ENCODE results near the gene ERBB4. TPM values are rescaled to one million over a fixed set of nuclear protein-coding genes. Genes with fewer than 3 reads are reported as not detected.
A peak's percentile ranks its signal among the peaks of the same experiment; 100 is the strongest.

The ERBB4 gene
- total and polyA plus RNA-seq, 3 experiments from 2014 or later, result not detected

GRCh38 chr2:212097001-212097400, 441.6 kb downstream of the ERBB4 start:
- no peaks in the 10 kb centered on the region for H3K36me3 Mint-ChIP-seq
- no peak overlapping the region for H3K4me3 ChIP-seq (ENCODE audit: low read length)
- POLR2A ChIA-PET, result no interaction called here
- CTCF ChIA-PET, result no interaction called here
- DNase-seq, result no peak
- H3K4me1 Mint-ChIP-seq, result no peaks in the 10 kb centered on the region
- no peak overlapping the region for H3K27ac Mint-ChIP-seq
- H3K27me3 ChIP-seq (ENCODE audit: insufficient read depth, low read length, poor library complexity, severe bottlenecking), result no peaks in the 10 kb centered on the region
- H3K27me3 Mint-ChIP-seq, result no peaks in the 10 kb centered on the region
- no peaks in the 10 kb centered on the region for H3K36me3 ChIP-seq (ENCODE audit: insufficient read depth, low read length)
- peaks cover 0 to 7% (median 2%) of the 10 kb centered on the region in 5 donors for H3K9me3 Mint-ChIP-seq
- H3K27ac ChIP-seq (ENCODE audit: low read depth, low read length), result no peak overlapping the region
- no peak overlapping the region for H3K4me3 Mint-ChIP-seq
- no peaks in the 10 kb centered on the region for H3K9me3 ChIP-seq (ENCODE audit: low read length)
- no peaks in the 10 kb centered on the region for H3K4me1 ChIP-seq (ENCODE audit: insufficient read depth, low read length)

DNA sequence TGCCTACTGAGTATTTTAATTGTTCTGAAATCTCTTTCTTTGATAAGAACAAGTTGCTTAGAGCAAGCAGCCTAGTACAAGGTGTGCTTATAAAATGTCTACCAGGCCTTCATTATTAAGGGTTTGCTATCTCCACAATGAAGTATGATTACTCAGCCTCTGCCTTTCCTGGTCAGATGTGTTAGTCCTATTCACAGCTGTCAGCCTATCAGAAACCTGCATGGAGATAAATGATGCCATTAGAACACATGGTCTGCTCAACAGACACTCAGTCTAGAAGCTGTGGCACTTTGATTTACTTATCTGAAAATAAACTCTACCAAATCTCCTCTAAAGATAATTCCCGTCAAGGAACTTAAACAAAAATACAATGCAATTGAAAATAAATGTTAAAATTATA, 448.7 kb downstream of the ERBB4 start:
- no peak overlapping the region for H3K4me3 ChIP-seq (ENCODE audit: low read length)
- no peaks in the 10 kb centered on the region for H3K9me3 ChIP-seq (ENCODE audit: low read length)
- CTCF ChIA-PET, result no interaction called here
- POLR2A ChIA-PET, result no interaction called here
- no peaks in the 10 kb centered on the region for H3K27me3 Mint-ChIP-seq
- DNase-seq, result no peak
- no peak overlapping the region for H3K4me3 Mint-ChIP-seq
- H3K27me3 ChIP-seq (ENCODE audit: insufficient read depth, low read length, poor library complexity, severe bottlenecking), result no peaks in the 10 kb centered on the region
- no peak overlapping the region for H3K27ac Mint-ChIP-seq
- H3K36me3 ChIP-seq (ENCODE audit: insufficient read depth, low read length), result no peaks in the 10 kb centered on the region
- no peak overlapping the region for H3K27ac ChIP-seq (ENCODE audit: low read depth, low read length)
- H3K4me1 ChIP-seq (ENCODE audit: insufficient read depth, low read length), result no peaks in the 10 kb centered on the region
- H3K4me1 Mint-ChIP-seq, result no peaks in the 10 kb centered on the region
- H3K9me3 Mint-ChIP-seq, result peaks cover 0 to 16% (median 2%) of the 10 kb centered on the region in 5 donors
- H3K36me3 Mint-ChIP-seq, result no peaks in the 10 kb centered on the region

GRCh38 chr2:212088353-212088752, 450.2 kb downstream of the ERBB4 start:
- Mint-ChIP-seq H3K27me3 (no peaks in the 10 kb centered on the region), H3K36me3 (no peaks in the 10 kb centered on the region), H3K4me3 (no peak overlapping the region), H3K27ac (no peak overlapping the region), H3K4me1 (no peaks in the 10 kb centered on the region), H3K9me3 (peaks cover 0 to 22% (median 2%) of the 10 kb centered on the region in 5 donors)
- Histone ChIP-seq H3K4me3 (ENCODE audit: low read length) (no peak overlapping the region), H3K9me3 (ENCODE audit: low read length) (no peaks in the 10 kb centered on the region), H3K27me3 (ENCODE audit: insufficient read depth, low read length, poor library complexity, severe bottlenecking) (no peaks in the 10 kb centered on the region), H3K27ac (ENCODE audit: low read depth, low read length) (no peak overlapping the region), H3K4me1 (ENCODE audit: insufficient read depth, low read length) (no peaks in the 10 kb centered on the region), H3K36me3 (ENCODE audit: insufficient read depth, low read length) (no peaks in the 10 kb centered on the region)
- ChIA-PET CTCF (no interaction called here), POLR2A (no interaction called here)
- DNase-seq, result no peak

DNA sequence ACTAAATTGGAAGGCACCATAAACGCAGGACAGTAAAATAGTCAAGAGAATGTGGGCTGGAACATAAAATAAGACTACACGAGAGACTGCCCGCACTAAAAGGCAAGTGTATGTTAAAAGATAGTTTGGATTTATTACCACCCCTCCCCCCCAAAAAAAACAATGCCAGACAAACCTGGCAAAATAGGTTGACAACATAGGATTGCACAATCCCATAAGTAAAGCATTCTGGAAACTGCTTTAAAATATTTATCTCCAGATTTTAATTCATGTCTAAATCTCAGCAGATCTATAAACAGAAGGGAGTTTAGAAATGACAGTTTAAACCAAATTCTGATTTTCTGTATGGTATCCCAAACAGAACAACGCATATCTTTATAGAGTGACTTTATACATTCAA, 455.1 kb downstream of the ERBB4 start:
- H3K27ac Mint-ChIP-seq, result no peak overlapping the region
- ChIA-PET POLR2A (no interaction called here), CTCF (no interaction called here)
- Histone ChIP-seq H3K4me1 (ENCODE audit: insufficient read depth, low read length) (no peaks in the 10 kb centered on the region), H3K9me3 (ENCODE audit: low read length) (no peaks in the 10 kb centered on the region), H3K36me3 (ENCODE audit: insufficient read depth, low read length) (no peaks in the 10 kb centered on the region), H3K27me3 (ENCODE audit: insufficient read depth, low read length, poor library complexity, severe bottlenecking) (no peaks in the 10 kb centered on the region), H3K4me3 (ENCODE audit: low read length) (no peak overlapping the region), H3K27ac (ENCODE audit: low read depth, low read length) (no peak overlapping the region)
- peaks cover 0 to 28% (median 2%) of the 10 kb centered on the region in 5 donors for H3K9me3 Mint-ChIP-seq
- H3K4me3 Mint-ChIP-seq, result no peak overlapping the region
- no peaks in the 10 kb centered on the region for H3K4me1 Mint-ChIP-seq
- H3K36me3 Mint-ChIP-seq, result no peaks in the 10 kb centered on the region
- DNase-seq, result no peak
- H3K27me3 Mint-ChIP-seq, result no peaks in the 10 kb centered on the region

GRCh38 chr2:212078103-212078502, 460.5 kb downstream of the ERBB4 start:
- no peak for DNase-seq
- Histone ChIP-seq H3K9me3 (ENCODE audit: low read length) (no peaks in the 10 kb centered on the region), H3K36me3 (ENCODE audit: insufficient read depth, low read length) (no peaks in the 10 kb centered on the region), H3K4me1 (ENCODE audit: insufficient read depth, low read length) (no peaks in the 10 kb centered on the region), H3K27me3 (ENCODE audit: insufficient read depth, low read length, poor library complexity, severe bottlenecking) (no peaks in the 10 kb centered on the region), H3K4me3 (ENCODE audit: low read length) (no peak overlapping the region), H3K27ac (ENCODE audit: low read depth, low read length) (no peak overlapping the region)
- H3K27ac Mint-ChIP-seq, result no peak overlapping the region
- POLR2A ChIA-PET, result no interaction called here
- peaks cover 0 to 4% (median 0%) of the 10 kb centered on the region in 3 donors for H3K4me1 Mint-ChIP-seq
- CTCF ChIA-PET, result no interaction called here
- H3K9me3 Mint-ChIP-seq, result peaks cover 0 to 28% (median 5%) of the 10 kb centered on the region in 5 donors
- no peaks in the 10 kb centered on the region for H3K36me3 Mint-ChIP-seq
- no peaks in the 10 kb centered on the region for H3K27me3 Mint-ChIP-seq
- peak overlapping the region in 3 of 7 donors; percentile 6 to 42 (median 28) for H3K4me3 Mint-ChIP-seq

GRCh38 chr2:212076456-212076855, 462.1 kb downstream of the ERBB4 start:
- Histone ChIP-seq H3K4me3 (ENCODE audit: low read length) (no peak overlapping the region), H3K27me3 (ENCODE audit: insufficient read depth, low read length, poor library complexity, severe bottlenecking) (no peaks in the 10 kb centered on the region), H3K4me1 (ENCODE audit: insufficient read depth, low read length) (no peaks in the 10 kb centered on the region), H3K9me3 (ENCODE audit: low read length) (no peaks in the 10 kb centered on the region), H3K27ac (ENCODE audit: low read depth, low read length) (no peak overlapping the region), H3K36me3 (ENCODE audit: insufficient read depth, low read length) (no peaks in the 10 kb centered on the region)
- peaks cover 0 to 4% (median 0%) of the 10 kb centered on the region in 3 donors for H3K4me1 Mint-ChIP-seq
- H3K9me3 Mint-ChIP-seq, result peaks cover 0 to 21% (median 6%) of the 10 kb centered on the region in 5 donors
- H3K27me3 Mint-ChIP-seq, result no peaks in the 10 kb centered on the region
- H3K4me3 Mint-ChIP-seq, result no peak overlapping the region
- DNase-seq, result no peak
- H3K36me3 Mint-ChIP-seq, result no peaks in the 10 kb centered on the region
- H3K27ac Mint-ChIP-seq, result no peak overlapping the region
- ChIA-PET POLR2A (no interaction called here), CTCF (no interaction called here)

DNA sequence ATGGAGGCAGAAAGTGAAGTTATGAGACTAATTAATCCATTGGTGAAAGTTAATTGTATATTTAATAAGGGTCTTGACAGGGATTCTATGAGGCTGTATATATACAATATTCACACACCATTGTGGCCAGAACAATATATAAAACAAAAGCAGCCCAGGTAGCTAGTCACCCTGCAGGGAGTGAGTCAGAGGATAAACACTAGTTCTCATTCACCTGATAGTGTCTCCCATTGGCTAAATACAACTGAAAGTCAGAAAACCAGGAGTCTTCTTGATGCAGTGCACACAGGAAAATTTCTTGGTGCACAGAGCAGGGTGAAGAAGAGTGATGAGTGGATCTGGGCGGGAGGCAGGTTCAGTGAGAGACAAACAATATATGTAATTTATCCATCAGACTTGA, 465.2 kb downstream of the ERBB4 start:
- CTCF ChIA-PET, result no interaction called here

DNA sequence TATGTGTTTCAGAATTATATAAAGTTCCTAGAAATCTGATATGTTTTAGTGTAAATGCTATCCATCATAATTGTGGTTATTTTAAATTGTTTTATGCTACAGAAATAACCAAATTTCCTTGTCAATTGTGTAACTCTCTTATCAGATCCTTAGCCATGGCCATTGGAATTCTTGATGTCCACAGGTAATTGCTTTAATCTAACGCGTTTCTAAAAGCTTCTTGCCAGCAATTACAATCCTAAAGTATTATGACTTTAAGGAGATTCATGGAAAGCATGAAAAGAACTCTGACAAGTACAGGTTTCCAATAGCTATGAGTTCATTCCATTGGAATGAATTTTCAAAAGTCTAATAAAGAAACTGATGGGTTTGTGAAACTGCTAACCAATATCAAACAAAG, 472.1 kb downstream of the ERBB4 start:
- H3K4me1 Mint-ChIP-seq, result no peaks in the 10 kb centered on the region
- Histone ChIP-seq H3K27me3 (ENCODE audit: insufficient read depth, low read length, poor library complexity, severe bottlenecking) (no peaks in the 10 kb centered on the region), H3K4me1 (ENCODE audit: insufficient read depth, low read length) (no peaks in the 10 kb centered on the region), H3K4me3 (ENCODE audit: low read length) (no peak overlapping the region), H3K9me3 (ENCODE audit: low read length) (no peaks in the 10 kb centered on the region), H3K36me3 (ENCODE audit: insufficient read depth, low read length) (no peaks in the 10 kb centered on the region), H3K27ac (ENCODE audit: low read depth, low read length) (no peak overlapping the region)
- DNase-seq, result no peak
- POLR2A ChIA-PET, result no interaction called here
- H3K27me3 Mint-ChIP-seq, result peaks cover 0 to 1% of the 10 kb centered on the region in 2 donors
- H3K4me3 Mint-ChIP-seq, result no peak overlapping the region
- H3K36me3 Mint-ChIP-seq, result no peaks in the 10 kb centered on the region
- peaks cover 0 to 9% (median 0%) of the 10 kb centered on the region in 5 donors for H3K9me3 Mint-ChIP-seq
- CTCF ChIA-PET, result no interaction called here
- no peak overlapping the region for H3K27ac Mint-ChIP-seq

More for the DNA sequence above, 465.2 kb downstream of the ERBB4 start:
- no peaks in the 10 kb centered on the region for H3K36me3 Mint-ChIP-seq
- peaks cover 0 to 4% (median 0%) of the 10 kb centered on the region in 3 donors for H3K4me1 Mint-ChIP-seq
- no peaks in the 10 kb centered on the region for H3K27me3 ChIP-seq (ENCODE audit: insufficient read depth, low read length, poor library complexity, severe bottlenecking)
- no peak for DNase-seq
- no peaks in the 10 kb centered on the region for H3K9me3 ChIP-seq (ENCODE audit: low read length)
- no peaks in the 10 kb centered on the region for H3K36me3 ChIP-seq (ENCODE audit: insufficient read depth, low read length)
- no peak overlapping the region for H3K27ac ChIP-seq (ENCODE audit: low read depth, low read length)
- H3K27ac Mint-ChIP-seq, result no peak overlapping the region
- no peaks in the 10 kb centered on the region for H3K27me3 Mint-ChIP-seq
- no peak overlapping the region for H3K4me3 ChIP-seq (ENCODE audit: low read length)
- no peaks in the 10 kb centered on the region for H3K4me1 ChIP-seq (ENCODE audit: insufficient read depth, low read length)
- H3K9me3 Mint-ChIP-seq, result peaks cover 0 to 12% (median 2%) of the 10 kb centered on the region in 5 donors
- POLR2A ChIA-PET, result no interaction called here
- H3K4me3 Mint-ChIP-seq, result no peak overlapping the region

DNA sequence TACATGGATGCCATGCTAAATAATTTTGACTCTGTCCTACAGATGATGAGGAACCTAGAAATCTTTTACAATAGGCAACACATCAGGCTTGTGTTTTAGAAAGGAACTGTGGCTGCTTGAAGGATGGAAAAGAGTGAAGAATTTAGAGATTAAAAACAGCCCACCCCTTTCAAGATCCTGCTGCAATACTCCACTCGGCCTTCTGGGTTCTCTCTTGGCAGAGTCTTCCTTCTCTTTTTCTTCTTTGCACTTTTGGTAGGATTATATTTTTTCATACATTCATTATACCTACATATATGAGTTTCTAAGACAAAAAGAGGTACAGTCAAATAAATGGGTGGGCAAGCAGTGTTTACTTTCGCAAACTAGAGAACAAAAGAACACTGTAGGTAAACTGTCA, 474.3 kb downstream of the ERBB4 start:
- H3K27me3 ChIP-seq (ENCODE audit: insufficient read depth, low read length, poor library complexity, severe bottlenecking), result no peaks in the 10 kb centered on the region
- ChIA-PET CTCF (no interaction called here), POLR2A (no interaction called here)
- H3K27ac ChIP-seq (ENCODE audit: low read depth, low read length), result no peak overlapping the region
- Mint-ChIP-seq H3K4me3 (no peak overlapping the region), H3K9me3 (peaks cover 0 to 13% (median 2%) of the 10 kb centered on the region in 5 donors), H3K27ac (no peak overlapping the region), H3K27me3 (peaks cover 0 to 1% of the 10 kb centered on the region in 2 donors), H3K36me3 (no peaks in the 10 kb centered on the region), H3K4me1 (no peaks in the 10 kb centered on the region)
- no peak for DNase-seq
- no peak overlapping the region for H3K4me3 ChIP-seq (ENCODE audit: low read length)
- no peaks in the 10 kb centered on the region for H3K4me1 ChIP-seq (ENCODE audit: insufficient read depth, low read length)
- no peaks in the 10 kb centered on the region for H3K9me3 ChIP-seq (ENCODE audit: low read length)
- H3K36me3 ChIP-seq (ENCODE audit: insufficient read depth, low read length), result no peaks in the 10 kb centered on the region

Measured in CD8-positive, alpha-beta memory T cell (primary cell).